AG10803 (cell line): ENCODE measurements around the gene OR6P1.

Experiments
- DNase-seq: peaks from one replicate; pipeline ENCODE4 v3.0.0; 2010; ENCODE audit warnings: low read depth
- H3K4me3 ChIP-seq: 2 replicates; pipeline ENCODE4 v1.5.1; 2011; ENCODE audit warnings: mild to moderate bottlenecking, low read length, control low read depth
- TF ChIP-seq, protein P1 (sequence below): conservative IDR thresholded peaks from 2 replicates; pipeline ENCODE4 v1.5.1; 2011; ENCODE audit warnings: mild to moderate bottlenecking, low read length, control low read depth, inconsistent platforms

Gene OR6P1

DNA sequence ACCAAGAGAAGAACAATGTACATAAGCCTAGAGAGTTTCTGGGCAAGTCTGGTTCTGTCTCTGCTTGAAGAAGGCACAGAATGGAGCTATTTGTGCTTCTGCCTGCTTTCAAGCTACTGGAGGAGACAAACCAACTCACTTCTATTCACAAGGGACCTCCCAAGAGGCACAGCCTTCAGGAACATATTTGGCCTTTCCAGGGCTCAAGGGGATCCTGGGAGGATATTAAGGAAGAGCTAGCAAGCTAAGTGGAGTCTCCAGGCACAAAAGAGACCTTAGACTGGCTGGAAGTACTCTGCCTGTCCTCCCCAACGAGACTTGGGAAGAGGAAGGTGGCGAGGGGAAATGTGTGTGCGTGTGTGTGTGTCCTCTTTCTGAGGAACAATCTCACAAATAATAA lies 16.0 kb downstream of the OR6P1 start, which contains the start of gene OR6Y1:
TSS of gene OR6Y1 (minus strand) at position 54 of the 400 bp plus-strand sequence. CDS start 6,300 bp downstream, outside the sequence.
- TF ChIP-seq, protein P1, sequence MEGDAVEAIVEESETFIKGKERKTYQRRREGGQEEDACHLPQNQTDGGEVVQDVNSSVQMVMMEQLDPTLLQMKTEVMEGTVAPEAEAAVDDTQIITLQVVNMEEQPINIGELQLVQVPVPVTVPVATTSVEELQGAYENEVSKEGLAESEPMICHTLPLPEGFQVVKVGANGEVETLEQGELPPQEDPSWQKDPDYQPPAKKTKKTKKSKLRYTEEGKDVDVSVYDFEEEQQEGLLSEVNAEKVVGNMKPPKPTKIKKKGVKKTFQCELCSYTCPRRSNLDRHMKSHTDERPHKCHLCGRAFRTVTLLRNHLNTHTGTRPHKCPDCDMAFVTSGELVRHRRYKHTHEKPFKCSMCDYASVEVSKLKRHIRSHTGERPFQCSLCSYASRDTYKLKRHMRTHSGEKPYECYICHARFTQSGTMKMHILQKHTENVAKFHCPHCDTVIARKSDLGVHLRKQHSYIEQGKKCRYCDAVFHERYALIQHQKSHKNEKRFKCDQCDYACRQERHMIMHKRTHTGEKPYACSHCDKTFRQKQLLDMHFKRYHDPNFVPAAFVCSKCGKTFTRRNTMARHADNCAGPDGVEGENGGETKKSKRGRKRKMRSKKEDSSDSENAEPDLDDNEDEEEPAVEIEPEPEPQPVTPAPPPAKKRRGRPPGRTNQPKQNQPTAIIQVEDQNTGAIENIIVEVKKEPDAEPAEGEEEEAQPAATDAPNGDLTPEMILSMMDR = no peak
- H3K4me3 ChIP-seq = no peak within 1 kb of the TSS
- no peak for DNase-seq

DNA sequence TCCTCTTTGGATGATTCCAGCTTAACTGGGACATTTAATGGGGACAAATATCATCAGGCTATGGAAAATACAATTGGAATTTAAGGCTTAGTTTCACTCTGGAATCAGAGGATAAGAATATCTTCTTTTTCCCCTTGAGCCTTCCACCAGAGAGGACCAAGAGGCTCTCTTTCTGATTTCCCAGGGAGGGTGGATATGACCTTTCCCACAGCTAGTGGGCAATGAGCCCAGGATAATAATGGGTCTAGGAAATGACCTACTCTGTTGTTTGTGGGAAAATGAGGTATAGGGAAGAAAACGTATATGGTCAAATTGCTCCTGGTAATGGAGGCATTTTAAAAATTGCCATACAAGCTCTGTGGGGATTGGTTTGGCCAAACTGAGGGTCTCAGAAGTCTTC lies 18.1 kb downstream of the OR6P1 start:
- no peak overlapping the region for H3K4me3 ChIP-seq
- TF ChIP-seq, protein P1 = no peak
- no peak for DNase-seq

DNA sequence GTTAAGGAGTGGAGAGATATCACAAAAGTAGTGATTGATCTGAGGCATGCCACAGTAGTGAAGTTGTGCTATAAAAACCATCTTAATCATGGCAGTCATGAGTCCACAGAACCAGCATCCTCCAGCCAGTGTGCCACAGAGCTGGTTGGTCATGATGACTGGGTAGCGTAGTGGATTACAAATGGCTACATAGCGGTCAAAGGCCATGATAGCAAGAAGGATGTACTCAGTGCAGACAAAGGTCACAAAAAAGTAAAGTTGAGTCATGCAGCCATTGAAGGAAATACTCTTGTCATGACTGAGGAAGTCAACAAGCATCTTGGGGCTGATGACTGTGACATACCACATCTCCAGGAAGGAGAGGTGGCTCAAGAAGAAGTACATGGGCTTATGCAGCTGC lies 22.8 kb downstream of the OR6P1 start:
- TF ChIP-seq, protein P1 = no peak
- no peak for DNase-seq
- H3K4me3 ChIP-seq = no peak overlapping the region

DNA sequence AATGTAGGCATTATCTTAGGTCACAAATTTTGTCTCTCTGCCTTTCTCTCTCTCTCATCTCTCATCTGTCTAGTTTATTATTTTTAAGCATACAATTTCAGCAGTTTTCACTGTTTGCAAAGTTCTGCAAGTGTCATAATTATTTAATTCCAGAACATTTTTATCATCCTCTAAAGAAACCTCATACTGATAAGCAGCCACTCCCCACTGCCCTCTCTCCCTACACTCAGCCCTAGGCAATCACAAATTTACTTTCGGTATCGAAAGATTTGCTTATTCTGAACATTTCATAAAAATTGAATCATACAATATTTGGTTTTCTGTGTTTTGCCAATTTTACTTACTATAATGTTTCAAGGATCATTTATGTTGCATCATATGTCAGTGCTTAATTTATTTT lies 32.8 kb downstream of the OR6P1 start:
- no peak for DNase-seq
- H3K4me3 ChIP-seq = no peak overlapping the region
- TF ChIP-seq, protein P1 = no peak

DNA sequence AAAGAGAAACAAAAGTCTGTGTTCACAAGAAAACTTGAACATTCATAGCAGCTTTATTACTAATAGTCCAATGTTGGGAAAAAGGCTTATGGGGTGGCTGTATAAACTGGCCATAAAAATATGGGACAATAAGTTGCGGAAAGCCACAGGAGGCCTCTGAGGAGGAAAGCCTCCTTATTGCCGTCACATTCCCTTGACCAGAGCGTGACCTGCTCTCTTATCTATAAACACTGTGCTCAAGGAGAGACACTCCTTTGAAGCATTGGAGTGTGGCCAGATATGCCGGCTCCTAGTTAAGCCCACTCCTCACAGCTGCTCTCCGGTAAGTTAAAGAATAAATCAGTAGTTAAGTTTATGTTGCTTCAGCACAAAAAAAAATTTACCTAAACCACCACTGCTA lies 35.9 kb downstream of the OR6P1 start:
- no peak for DNase-seq

DNA sequence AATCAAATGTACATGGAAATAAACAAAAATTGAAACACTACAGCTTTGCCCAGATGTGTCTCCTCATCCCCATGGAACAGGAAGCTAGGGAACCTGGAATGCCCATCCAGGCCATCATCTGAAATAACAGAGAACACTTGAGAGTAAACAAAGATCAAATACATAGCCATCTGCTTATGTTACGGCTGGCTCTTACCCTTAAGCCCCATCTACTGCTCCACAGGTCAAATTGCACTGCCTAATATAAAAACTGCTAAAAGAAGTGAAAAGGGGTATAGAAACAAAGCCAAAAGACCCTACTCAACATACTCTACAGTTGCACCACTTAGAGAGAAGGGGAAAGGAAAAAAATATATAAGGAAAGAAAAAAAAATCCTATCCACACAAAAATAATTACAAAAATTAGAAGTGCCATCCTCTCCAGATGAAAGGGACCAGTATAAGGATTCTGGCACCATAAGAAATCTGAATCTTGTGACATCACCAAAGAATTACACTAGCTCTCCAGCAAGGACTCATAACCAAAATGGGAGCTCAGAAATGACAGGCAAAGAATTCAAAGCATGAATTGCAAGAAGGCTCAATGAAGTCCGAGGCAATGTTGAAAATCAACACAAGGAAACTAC lies 43.1 kb downstream of the OR6P1 start:
- DNase-seq = peak; percentile 50
- no peak overlapping the region for H3K4me3 ChIP-seq
- TF ChIP-seq, protein P1 = peak; percentile 70

More for the DNA sequence above, 35.9 kb downstream of the OR6P1 start:
- no peak overlapping the region for H3K4me3 ChIP-seq
- TF ChIP-seq, protein P1 = no peak

DNA sequence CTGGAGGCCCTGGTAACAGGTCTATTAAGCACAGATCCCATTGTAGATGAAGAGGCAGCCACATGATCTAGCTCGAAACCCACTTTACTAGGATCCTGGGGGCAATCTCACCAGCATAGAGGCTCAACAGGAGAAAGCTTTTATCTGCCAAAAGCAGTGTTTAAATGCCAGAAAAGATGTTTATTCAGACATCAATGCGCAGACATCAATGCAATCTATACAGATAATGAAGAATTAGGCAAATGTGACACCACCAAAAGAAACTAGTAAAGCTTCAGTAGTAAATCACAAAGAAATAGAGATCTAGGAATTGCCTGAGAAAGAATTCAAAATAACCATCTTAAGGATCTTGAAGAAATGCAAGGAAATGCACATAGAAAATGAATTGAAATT lies 48.7 kb downstream of the OR6P1 start:
- no peak overlapping the region for H3K4me3 ChIP-seq
- TF ChIP-seq, protein P1 = no peak
- DNase-seq = no peak
